Epidermal melanocyte (primary cell): ENCODE measurements around the gene SLC17A5.
"Not testable (repeated sequence)": the region's sequence is repeated elsewhere in the genome, so short reads cannot be mapped to it uniquely, and the experiment has no call there.

ENCODE experiments used
- DNase-seq: peaks from one replicate; pipeline ENCODE4 v3.0.0; 2011; ENCODE audit warnings: low spot score; ENCODE audit not compliant: insufficient read length

The SLC17A5 gene

DNA sequence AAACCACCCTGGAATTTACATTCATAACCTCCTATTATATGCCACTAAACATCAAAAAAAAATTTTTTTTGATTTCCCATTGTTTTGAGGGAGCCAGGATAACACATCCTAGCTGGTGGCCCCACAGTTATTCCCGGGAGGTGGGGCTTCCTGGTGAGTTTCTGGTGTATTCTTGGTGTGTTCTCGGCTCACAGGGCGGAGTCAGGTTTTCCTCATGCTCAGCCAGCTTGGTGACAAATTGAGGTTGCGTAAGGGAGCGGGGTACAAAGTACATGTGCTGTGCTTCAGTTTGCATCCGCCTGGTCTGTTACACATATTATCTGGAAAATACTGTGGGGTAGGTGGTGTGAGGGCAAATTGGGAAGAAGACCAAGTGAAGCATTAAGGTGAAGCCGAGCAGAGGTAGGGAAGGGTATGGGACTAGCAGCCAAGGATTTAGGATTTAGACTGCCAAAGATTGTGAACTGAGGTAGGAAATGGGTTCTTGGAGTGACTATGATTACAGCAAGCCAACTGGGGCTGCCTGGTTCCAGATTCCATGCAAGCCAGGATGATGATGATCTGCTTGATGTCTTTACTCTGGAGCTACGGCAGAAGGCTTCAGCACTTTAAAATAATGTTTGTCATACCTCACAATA is 86.7 kb downstream of the SLC17A5 start:
- no peak for DNase-seq

GRCh38 chr6:73566486-73566871 is 87.3 kb downstream of the SLC17A5 start:
- not testable (repeated sequence) for DNase-seq

GRCh38 chr6:73565767-73566485 is 87.9 kb downstream of the SLC17A5 start:
- DNase-seq, result no peak

DNA sequence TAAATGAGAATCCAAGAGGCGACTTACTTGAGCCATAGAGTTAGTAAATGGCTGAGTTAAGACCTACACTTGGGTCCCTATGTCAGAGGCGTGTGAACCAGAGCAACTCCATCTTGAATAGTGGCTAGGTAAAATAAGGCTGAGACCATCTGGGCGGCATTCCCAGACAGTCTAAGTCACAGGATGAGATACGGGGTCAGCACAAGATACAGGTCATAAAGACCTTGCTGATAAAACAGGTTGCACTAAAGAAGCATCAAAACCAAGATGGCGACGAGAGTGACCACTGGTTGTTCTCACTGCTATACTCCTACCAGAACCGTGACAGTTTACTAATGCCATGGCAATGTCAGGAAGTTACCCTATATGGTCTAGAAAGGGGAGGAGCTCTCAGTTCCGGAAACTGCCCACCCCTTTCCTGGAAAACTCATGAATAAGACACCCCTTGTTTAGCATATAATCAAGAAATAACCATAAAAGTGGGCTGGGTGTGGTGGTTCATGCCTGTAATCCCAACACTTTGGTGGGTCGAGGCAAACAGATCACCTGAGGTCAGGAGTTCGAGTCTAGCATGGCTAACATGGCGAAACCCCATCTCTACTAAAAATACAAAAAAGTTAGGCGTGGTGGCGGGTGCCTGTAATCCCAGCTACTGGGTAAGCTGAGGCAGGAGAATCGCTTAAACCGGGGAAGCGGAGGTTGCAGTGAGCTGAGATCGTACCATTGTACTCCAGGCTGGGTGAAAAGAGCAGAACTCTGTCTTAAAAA is 89.0 kb downstream of the SLC17A5 start:
- DNase-seq, result no peak

DNA sequence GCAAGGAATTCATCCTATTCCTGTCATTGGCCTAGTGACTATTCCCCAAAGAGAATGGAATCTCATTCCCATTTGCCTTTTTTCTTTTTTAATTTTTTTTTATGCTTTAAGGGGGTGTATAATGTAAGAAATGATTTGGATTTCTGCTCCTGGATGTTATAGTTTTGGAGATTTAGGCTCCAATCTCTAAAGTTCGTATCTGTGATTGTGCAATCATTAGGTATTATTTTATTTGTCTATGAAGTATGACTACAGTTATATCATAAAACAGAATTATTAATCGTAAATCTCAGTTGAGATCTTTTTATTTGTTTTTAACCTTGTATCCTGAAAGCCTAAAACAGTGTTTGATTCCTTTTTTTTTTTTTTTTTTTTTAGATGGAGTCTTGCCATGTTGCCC is 91.2 kb downstream of the SLC17A5 start:
- no peak for DNase-seq

DNA sequence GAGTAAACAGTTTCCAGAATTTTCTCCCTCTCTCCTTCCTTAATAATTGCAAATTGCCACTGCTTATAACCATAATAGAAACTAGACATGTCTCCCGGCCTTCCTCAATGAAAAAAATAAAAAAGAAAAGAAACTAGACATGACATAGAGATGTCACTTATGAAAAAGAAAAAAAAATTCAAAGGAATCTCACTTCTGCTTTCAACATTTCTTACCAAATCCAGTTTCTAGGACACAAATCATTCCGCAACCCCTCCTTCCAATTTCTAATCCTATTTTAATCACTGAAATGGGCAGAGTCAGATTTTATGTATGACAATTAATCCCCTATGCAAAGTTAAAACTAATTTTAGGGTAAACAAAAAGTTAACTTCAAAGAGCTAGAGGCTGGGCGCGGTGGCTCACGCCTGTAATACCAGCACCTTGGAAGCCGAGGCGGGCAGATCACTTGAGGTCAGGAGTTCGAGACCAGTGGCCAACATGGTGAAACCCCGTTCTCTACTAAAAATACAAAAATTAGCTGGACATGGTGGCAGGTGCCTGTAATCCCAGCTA is 92.9 kb downstream of the SLC17A5 start:
- no peak for DNase-seq

- no peak for DNase-seq
Measured at GRCh38 chr6:73560182-73560732, 93.5 kb downstream of the SLC17A5 start.

DNA sequence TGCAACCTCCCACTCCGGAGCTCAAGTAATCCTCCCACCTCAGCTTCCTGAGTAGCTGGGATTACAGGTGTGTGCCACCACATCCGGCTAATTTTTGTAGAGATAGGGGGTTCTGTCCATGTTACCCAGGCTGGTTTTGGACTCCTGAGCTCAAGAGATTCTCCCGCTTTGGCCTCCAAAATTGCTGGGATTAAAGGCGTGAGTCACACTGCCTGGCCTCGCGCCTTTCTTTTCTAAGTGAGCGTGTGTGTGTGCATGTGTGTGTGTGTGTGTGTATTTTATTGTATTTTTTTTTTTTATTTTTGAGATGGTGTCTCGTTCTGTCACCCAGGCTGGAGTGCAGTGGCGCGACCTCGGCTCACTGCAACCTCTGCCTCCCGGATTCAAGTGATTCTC is 94.4 kb downstream of the SLC17A5 start:
- not testable (repeated sequence) for DNase-seq

- no peak for DNase-seq
Measured at GRCh38 chr6:73558624-73559398, 95.0 kb downstream of the SLC17A5 start.

- DNase-seq, result no peak
Measured at GRCh38 chr6:73556836-73557235, 97.0 kb downstream of the SLC17A5 start.

DNA sequence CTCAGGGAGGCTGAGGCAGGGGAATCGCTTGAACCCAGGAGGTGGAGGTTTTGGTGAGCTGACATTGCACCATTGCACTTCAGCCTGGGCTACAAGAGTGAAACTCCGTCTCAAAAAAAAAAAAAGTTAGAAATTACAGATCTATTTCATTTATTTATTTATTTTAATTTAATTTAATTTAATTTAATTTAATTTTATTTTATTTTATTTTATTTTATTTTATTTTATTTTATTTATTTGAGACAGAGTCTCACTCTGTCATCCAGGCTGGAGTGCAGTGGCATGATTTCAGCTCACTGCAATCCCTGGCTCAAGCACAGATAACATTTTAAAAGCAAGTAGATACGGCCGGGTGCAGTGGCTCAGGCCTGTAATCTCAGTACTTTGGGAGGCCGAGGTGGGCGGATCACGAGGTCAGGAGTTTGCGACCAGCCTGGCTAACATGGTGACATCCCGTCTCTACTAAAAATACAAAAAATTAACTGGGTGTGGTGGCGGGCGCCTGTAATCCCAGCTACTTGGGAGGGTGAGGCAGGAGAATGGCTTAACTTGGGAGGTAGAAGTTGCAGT is 98.3 kb downstream of the SLC17A5 start:
- DNase-seq, result not testable (repeated sequence)

GRCh38 chr6:73551115-73551514 is 102.7 kb downstream of the SLC17A5 start:
- not testable (repeated sequence) for DNase-seq

- no peak for DNase-seq
Measured at GRCh38 chr6:73548458-73549446, 105.0 kb downstream of the SLC17A5 start.

DNA sequence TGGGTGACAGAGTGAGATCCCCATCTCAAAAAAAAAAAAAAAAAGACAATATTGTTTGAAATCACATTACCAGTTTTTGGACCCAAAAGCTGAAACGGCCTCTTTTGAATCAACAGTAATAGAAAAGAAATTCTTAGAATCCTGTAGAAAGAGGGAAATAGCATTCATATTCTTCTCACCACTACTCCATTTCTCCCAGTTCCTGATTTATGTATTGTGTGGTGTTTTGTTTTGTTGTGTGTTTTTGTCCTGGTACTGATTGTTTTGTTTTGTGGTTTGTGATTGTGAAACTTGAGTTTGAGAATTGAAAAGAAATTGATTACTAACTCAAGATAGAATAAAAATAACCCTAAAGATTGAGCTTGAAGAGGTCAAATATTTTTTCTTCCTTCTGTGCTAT is 106.8 kb downstream of the SLC17A5 start:
- DNase-seq, result no peak
